ENCODE measurements around the gene XNDC1N.
"Not testable (repeated sequence)": the region's sequence is repeated elsewhere in the genome, so short reads cannot be mapped to it uniquely, and the experiment has no call there.

XNDC1N gene

DNA sequence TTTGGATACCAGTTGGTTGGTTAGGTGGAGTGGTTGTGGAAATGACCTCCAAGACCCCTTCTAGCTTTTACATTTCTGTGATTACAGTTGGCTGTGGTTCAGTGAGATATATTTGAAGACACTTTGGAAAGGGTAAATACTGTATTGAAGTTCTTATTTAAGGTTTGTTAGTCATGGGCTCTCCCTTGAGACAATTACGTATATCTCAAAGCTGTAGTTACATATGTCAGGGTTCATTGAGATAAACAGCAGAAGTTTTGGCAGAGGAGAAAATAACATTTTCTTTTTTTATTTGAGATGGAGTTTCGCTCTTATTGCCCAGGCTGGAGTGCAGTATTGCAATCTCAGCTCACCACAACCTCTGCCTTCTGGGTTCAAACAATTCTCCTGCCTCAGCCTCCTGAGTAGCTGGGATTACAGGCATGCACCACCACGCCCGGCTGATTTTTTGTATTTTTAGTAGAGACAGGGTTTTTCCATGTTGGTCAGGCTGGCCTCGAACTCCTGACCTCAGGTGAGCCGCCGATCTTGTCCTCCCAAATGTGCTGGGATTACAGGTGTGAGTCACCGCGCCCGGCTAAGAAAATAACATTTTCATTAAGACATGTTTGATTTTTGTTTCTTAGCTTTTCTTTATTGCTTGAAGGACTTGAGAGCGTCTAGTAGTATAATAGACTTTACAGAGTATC lies 2.3 kb upstream of the XNDC1N start:
- no peak for DNase-seq

DNA sequence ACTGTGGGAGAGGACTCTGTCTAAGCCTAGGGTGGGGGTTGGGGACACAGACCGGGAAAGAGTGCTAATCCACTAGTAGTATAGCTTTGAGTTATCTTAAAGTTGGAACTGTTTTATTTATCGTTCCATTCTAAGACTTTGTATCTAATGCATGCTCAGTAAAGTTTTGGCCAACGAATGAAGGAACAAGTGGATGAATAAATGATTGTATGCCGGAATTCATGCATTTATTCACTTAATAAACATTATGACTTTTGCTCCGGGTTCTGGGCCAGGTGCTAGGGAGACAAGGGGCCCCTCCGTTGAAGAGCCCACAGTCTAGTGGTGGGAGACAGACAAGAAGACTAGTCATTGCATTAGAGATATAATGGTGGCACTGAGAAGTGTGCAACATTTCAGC lies 1.1 kb upstream of the XNDC1N start:
- no peak for DNase-seq

DNA sequence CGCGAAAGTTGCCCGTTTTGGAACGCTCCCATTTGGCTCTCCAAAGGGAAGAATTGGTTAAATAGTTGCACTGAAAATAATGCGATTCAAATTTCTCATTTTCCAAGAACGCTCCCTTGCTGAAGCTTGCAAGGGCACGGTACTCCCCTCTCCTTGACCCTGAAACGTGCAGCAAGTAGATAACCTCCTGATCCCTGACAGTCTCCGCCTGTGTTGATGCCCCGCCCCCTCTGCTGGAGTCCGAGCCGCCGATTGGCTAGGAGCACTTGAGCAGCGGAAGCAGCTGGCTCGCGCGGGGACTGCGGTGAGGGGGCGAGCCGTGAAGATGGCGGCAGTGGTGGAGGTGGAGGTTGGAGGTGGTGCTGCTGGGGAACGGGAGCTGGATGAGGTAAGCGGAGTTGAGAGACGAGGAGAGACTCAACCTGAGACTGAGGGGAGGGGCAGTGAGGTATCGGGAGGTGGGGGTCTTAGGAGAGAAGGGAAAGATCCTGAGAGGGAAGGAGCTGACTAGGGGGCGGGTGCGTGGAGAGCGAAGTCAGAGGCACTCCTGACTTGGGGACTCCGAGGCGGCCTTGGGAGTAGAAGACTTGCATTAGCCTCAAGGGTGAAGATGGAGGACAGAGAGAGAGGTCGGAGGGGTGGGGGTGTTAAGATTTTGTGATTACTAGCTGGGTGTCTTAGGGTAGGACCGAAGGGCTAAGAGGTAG lies 496 bp upstream of the XNDC1N start, which contains the start of gene RNF121:
Gene RNF121 (plus strand): TSS at position 310 of the 707 bp plus-strand sequence. CDS start 16 bp downstream, at position 326.
- peak; percentile 88 for DNase-seq

DNA sequence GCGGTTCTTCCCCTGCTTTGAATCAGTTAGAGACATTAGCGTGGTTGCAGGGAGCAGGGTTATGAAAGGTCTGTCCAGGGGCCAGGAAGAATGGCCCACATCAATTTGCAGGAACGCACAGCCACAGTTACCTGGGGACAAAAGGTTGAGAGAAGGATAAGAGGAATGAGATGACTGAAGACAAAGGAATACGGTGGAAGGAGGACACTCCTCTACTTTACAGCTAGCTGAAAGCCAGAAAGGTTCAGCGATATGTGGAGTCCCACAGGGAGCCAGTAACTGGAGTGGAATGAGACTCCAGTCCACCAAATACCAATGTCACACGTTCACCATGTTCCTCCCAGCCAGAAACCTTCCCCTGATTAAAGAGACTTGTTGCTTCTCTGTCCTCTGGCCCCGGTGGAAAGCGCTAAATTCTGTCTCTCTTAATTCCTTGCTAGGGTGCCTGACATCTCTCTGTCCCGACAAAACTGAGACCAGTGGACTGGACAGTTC lies 10.7 kb downstream of the XNDC1N start:
- DNase-seq: no peak

DNA sequence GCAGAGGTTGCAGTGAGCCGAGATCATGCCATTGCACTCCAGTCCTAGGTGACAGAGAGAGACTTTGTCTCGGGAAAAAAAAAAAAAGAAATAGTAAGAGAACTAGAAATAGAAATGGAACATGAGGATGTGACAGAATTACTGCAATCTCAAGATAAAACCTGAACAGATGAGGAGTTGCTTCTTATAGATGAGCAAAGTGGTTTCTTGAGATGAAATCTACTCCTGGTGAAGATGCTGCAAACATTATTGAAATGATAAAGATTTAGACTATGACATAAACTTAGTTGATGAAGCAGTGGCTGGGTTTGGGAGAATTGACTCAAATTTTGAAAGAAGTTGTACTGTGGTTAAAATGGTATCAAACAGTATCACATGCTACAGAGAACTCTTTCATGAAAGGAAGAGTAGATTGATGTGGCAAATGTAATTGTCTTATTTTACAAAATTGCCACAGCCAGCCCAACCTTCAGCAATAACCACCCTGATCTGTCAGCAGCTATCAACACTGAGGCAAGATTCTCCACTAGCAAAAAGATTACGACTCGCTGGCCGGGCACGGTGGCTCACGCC lies 13.7 kb downstream of the XNDC1N start:
- DNase-seq: no peak

DNA sequence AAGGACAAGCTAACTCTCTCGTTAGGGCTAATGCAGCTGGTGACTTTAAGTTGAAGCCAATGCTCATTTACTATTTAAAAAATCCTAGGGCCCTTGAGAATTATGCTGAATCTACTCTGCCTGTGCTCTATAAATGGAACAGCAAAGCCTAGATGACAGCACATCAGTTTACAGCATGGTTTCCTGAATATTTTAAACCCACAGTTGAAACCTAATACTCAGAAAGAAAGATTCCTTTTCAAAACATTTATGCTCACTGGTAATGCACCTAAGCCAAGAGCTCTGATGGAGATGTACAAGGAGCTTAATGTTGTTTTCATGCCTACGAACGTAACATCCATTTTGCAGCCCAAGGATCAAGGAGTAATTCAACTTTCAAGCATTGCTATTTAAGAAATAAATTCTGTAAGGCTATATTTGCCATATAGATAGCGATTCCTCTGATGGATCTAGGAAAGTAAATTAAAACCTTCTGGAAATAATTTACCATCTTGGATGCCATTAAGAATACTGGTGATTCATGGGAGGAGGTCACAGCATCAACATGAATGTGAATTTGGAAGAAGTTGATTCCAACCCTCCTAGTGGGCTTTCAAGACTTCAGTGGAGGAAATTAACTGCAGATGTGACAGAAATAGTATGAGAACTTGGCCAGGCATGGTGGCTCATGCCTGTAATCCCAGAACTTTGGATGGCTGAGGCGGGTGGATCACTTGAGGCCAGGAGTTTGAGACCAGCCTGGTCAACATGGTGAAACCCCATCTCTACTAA lies 14.5 kb downstream of the XNDC1N start:
- no peak for DNase-seq

DNA sequence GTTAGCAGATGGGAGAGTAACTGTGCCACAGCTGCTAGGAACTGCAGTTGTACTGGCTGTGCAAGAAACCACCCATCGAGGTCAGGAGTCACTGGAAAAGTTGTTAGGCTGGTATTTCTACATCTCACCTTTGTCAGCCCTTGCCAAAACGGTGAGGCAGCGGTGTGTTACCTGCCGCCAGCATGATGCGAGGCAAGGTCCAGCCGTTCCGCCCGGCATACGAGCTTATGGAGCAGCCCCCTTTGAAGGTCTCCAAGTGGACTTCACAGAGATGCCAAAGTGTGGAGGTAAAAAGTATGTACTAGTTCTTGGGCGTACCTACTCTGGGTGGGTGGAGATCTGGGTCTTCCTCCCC lies 16.4 kb downstream of the XNDC1N start:
- not testable (repeated sequence) for DNase-seq

DNA sequence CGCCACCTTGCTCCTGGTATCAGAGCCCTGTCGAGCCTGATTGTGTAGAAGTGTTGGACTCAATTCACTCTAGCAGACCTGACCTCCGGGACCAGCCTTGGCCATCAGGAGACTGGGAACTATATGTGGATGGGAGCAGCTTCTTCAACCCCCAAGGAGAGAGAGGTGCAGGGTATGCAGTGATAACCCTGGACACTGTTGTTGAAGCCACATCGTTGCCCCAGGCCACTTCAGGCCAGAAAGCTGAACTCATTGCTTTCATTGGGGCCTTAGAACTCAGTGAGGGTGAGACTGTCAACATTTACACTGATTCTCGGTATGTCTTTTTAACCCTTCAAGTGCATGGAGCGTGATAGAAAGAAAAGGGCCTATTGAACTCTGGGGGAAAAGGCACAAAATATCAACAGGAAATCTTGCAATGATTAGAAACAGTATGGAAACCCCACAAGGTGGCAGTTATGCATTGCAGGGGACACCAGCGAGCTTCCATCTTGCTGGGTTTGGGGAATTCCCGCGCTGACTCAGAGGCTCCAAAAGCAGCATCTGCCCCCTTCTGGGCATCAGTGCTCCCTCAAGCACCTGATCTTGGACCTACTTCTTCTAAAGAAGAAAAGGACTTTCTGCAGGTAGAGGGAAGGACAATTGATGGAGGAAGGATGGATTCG lies 16.9 kb downstream of the XNDC1N start:
- not testable (repeated sequence) for DNase-seq

DNA sequence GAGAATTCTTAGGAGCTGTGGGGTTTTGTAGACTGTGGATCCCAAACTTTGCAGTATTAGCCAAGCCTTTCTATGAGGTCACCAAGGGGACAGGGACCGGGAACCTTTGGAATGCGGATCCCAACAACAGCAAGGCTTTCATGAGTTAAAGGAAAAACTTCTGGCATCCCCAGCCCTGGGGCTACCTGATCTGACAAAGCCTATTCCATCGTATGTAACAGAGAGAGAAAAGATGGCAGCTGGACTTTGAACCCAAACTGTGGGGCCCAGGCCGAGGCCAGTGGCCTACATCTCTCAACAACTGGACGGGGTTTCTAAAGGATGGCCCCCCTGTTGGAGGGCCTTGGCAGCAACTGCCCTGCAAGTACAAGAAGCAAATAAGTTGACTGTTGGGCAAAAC lies 17.6 kb downstream of the XNDC1N start:
- not testable (repeated sequence) for DNase-seq

DNA sequence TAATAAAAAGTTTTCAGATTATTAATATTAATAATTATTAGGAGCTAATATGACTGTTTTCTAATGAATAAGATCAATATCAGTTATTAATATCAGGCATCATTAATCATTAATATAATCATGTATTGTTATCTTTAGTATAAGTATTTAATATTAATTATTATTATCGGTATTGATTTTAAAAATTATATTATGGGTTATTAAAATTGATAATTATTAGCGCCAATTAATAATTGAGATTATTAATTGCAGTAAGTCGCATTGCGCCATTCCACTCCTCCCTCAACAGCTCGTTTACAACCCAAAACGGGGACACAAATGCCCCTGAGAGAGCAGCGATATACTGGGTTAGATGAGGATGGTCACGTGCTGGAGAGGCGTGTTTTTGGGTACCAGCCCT lies 20.2 kb downstream of the XNDC1N start:
- DNase-seq: no peak

DNA sequence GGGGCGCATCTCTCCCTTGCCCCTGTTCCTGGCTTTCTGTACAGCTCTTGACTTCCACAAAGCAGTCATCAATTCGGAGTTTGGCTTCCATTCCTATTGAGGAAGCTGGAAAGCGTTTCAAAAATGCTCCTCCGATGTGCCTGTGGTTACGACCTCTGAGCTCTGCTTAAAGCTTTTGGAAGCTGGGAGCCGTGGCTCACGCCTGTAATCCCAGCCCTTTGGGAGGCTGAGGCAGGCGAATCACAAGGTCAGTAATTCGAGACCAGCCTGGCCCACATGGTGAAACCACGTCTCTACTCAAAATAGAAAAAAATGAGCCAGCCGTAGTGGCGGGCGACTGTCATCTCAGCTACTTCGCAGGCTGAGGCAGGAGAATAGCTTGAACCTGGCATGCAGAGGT lies 27.3 kb downstream of the XNDC1N start:
- DNase-seq: not testable (repeated sequence)

DNA sequence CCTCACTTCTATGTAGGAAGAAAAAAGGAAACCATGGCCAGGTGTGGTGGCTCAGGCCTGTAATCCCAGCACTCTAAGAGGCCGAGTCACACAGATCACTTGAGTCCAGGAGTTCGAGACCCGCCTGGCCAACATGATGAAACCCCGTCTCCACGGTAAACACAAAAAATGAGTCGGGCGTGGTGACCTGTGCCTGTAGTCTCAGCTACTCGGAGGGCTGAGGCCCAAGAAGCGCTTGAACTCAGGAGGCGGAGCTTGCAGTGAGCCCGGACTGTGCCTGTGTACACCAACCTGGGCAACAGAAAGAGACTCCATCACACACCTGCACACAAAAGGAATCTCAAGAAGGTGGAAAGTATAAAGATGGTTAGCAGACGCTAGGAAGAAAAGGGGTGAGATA lies 32.4 kb downstream of the XNDC1N start:
- DNase-seq: no peak

DNA sequence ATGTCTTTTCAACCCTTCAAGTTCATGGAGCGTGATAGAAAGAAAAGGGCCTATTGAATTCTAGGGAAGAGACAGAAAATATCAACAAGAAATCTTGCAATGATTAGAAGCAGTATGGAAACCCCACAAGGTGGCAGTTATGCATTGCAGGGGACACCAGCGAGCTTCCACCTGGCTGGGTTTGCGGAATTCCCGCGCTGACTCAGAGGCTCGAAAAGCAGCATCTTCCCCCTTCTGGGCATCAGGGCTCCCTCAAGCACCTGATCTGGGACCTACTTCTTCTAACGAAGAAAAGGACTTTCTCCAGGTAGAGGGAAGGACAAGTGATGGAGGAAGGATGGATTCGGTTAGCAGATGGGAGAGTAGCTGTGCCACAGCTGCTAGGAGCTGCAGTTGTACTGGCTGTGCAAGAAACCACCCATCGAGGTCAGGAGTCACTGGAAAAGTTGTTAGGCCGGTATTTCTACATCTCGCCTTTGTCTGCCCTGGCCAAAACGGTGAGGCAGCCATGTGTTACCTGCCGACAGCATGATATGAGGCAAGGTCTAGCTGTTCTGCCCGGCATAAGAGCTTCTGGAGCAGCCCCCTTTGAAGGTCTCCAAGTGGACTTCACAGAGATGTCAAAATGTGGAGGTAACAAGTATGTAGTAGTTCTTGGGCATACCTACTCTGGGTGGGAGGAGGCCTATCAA lies 39.1 kb downstream of the XNDC1N start:
- DNase-seq: not testable (repeated sequence)

DNA sequence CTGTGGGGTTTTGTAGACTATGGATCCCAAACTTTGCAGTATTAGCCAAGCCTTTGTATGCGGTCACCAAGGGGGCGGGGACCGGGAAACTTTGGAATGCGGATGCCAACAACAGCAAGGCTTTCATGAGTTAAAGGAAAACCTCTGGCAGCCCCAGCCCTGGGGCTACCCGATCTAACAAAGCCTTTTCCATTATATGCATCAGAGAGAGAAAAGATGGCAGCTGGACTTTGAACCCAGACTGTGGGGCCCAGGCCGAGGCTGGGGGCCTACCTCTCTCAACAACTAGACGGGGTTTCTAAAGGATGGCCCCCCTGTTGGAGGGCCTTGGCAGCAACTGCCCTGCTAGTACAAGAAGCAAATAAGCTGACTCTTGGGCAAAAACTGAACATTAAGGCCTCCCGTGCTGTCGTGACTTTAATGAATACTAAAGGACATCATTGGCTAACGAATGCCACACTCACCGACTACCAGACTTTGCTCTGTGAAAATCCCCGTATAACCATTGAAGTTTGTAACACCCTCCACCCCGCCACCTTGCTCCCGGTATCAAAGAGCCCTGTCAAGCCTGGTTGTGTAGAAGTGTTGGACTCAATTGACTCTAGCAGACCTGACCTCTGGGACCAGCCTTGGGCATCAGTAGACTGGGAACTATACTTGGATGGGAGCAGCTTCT lies 39.9 kb downstream of the XNDC1N start:
- DNase-seq: not testable (repeated sequence)

DNA sequence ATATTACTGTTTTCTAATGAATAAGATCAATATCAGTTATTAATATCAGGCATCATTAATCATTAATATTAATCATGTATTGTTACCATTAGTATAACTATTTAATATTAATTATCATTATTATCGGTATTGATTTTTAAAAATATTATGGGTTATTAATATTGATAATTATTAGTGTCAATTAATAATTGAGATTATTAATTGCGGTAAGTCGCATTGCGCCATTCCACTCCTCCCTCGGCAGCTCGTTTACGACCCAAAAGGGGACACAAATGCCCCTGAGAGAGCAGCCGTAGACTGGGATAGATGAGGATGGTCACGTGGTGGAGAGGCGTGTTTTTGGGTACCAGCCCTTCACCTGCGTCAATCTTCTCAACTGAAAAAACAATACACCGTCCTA lies 42.6 kb downstream of the XNDC1N start:
- not testable (repeated sequence) for DNase-seq
